Measurements from ENCODE around the gene ENTHD1.

ENTHD1 gene

GRCh38 chr22:39893526-39893925 is at the start of gene ENTHD1:
ENTHD1 (minus strand) TSS chr22:39893760; CDS start chr22:39887748, 6,012 bp downstream.
- no peak for DNase-seq (ENCODE audit: low read depth)

GRCh38 chr22:39943337-39943736 is 49.8 kb upstream of the ENTHD1 start:
- DNase-seq (ENCODE audit: low read depth), result no peak

GRCh38 chr22:39942439-39943230 is 49.1 kb upstream of the ENTHD1 start:
- DNase-seq (ENCODE audit: low read depth), result no peak

GRCh38 chr22:39941601-39942000 is 48.0 kb upstream of the ENTHD1 start:
- no peak for DNase-seq (ENCODE audit: low read depth)

GRCh38 chr22:39940757-39941305 is 47.3 kb upstream of the ENTHD1 start:
- no peak for DNase-seq (ENCODE audit: low read depth)

- DNase-seq (ENCODE audit: low read depth), result no peak
Measured at GRCh38 chr22:39939830-39940229, 46.3 kb upstream of the ENTHD1 start.

- no peak for DNase-seq (ENCODE audit: low read depth)
Measured at GRCh38 chr22:39938509-39939111, 45.0 kb upstream of the ENTHD1 start.

- DNase-seq (ENCODE audit: low read depth), result no peak
Measured at GRCh38 chr22:39937906-39938305, 44.3 kb upstream of the ENTHD1 start.

- DNase-seq (ENCODE audit: low read depth), result no peak
Measured at GRCh38 chr22:39936523-39937145, 43.1 kb upstream of the ENTHD1 start.

- no peak for DNase-seq (ENCODE audit: low read depth)
Measured at GRCh38 chr22:39935612-39936011, 42.1 kb upstream of the ENTHD1 start.

- no peak for DNase-seq (ENCODE audit: low read depth)
Measured at GRCh38 chr22:39935116-39935515, 41.6 kb upstream of the ENTHD1 start.

GRCh38 chr22:39933741-39934140 is 40.2 kb upstream of the ENTHD1 start:
- DNase-seq (ENCODE audit: low read depth), result no peak

- DNase-seq (ENCODE audit: low read depth), result no peak
Measured at GRCh38 chr22:39932918-39933649, 39.5 kb upstream of the ENTHD1 start.

GRCh38 chr22:39932166-39932565 is 38.6 kb upstream of the ENTHD1 start:
- DNase-seq (ENCODE audit: low read depth), result no peak

GRCh38 chr22:39931251-39931650 is 37.7 kb upstream of the ENTHD1 start:
- no peak for DNase-seq (ENCODE audit: low read depth)

GRCh38 chr22:39928536-39929520 is 35.3 kb upstream of the ENTHD1 start:
- no peak for DNase-seq (ENCODE audit: low read depth)

- no peak for DNase-seq (ENCODE audit: low read depth)
Measured at GRCh38 chr22:39927544-39927943, 34.0 kb upstream of the ENTHD1 start.

GRCh38 chr22:39926753-39927152 is 33.2 kb upstream of the ENTHD1 start:
- DNase-seq (ENCODE audit: low read depth), result no peak

- no peak for DNase-seq (ENCODE audit: low read depth)
Measured at GRCh38 chr22:39925909-39926679, 32.5 kb upstream of the ENTHD1 start.

GRCh38 chr22:39925273-39925672 is 31.7 kb upstream of the ENTHD1 start:
- no peak for DNase-seq (ENCODE audit: low read depth)

Measured in activated T-cell treated with anti-CD3 and anti-CD28 coated beads for 24 hours (primary cell).